Measurements from ENCODE around the gene NFATC2IP.
"Not testable (repeated sequence)": the region's sequence is repeated elsewhere in the genome, so short reads cannot be mapped to it uniquely, and the experiment has no call there.

The NFATC2IP gene

DNA sequence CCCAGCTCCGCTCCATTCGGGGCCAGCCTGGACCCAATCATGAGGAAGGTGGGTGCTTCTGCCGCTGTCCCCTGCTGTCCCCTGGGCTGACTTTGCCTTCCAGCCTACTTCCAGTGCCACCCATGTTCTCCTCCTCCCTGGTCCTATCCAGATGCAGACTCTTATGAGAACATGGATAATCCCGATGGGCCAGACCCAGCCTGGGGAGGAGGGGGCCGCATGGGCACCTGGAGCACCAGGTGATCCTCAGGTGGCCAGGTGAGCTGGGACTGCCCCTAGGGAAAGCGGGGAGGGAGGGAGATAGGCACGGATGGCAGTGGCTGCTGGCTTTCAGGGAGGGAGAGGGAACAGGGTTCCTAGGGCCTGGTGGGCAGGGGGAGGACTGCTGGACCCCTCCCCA, 12.0 kb upstream of the NFATC2IP start:
- TF ChIP-seq CTCF (IDR thresholded peaks at IDR 0.05; ENCODE audit: low read depth, low read length) = no peak
- no peak overlapping the region for H3K4me3 ChIP-seq (ENCODE audit: low read depth, low read length)
- in situ Hi-C loops (cut with HindIII; ENCODE audit: low sequenced_read_pairs) = no loop called here

DNA sequence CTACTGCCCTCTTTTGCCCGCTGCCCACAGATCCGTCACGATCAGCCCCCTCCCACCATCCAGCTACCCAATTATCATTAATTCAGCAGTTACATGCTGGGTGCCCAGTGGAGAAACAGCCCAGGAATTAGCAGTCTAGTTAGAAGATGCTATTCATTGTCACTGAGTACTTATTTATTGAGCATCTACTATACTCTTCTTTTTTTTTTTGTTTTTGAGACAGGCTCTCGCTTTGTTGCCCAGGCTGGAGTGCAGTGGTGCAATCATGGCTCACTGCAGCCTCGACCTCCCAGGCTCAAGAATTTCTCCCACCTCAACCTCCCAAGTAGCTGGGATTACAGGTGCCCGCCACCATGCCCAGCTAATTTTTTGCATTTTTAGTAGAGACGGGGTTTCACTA, 10.9 kb upstream of the NFATC2IP start:
- DNase-seq (ENCODE audit: low read depth, low spot score); H3K4me3 ChIP-seq (ENCODE audit: low read depth, low read length); in situ Hi-C loops (cut with HindIII; ENCODE audit: low sequenced_read_pairs): not testable (repeated sequence)

More for the DNA sequence above, 12.0 kb upstream of the NFATC2IP start:
- DNase-seq (ENCODE audit: low read depth, low spot score) = no peak

DNA sequence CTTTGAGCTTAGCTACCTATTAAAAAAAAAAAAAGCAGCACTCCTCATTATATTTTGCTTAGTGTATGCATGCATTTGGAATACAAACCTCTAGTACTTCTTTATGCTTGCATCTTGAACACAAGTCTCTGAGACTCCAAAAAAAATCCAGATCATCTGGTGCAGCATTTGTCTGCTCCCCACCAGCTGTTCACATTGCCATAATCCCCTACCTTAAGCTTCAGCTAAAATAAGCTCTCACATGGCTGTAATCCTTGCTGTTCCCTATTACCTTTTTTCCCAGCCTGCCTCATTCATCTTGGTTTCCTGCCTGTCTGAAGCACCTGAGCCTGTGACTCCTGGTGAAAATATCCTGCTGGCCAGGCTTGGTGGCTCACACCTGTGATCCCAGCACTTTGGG, 7.5 kb upstream of the NFATC2IP start:
- TF ChIP-seq CTCF (IDR thresholded peaks at IDR 0.05; ENCODE audit: low read depth, low read length) = no peak
- DNase-seq (ENCODE audit: low read depth, low spot score) = no peak
- in situ Hi-C loops (cut with HindIII; ENCODE audit: low sequenced_read_pairs) = no loop called here
- no peak overlapping the region for H3K4me3 ChIP-seq (ENCODE audit: low read depth, low read length)

GRCh38 chr16:28946681-28947080, 4.1 kb upstream of the NFATC2IP start:
- in situ Hi-C loops (cut with HindIII; ENCODE audit: low sequenced_read_pairs) = no loop called here
- no peak for TF ChIP-seq CTCF (IDR thresholded peaks at IDR 0.05; ENCODE audit: low read depth, low read length)

GRCh38 chr16:28951410-28951943, 740 bp downstream of the NFATC2IP start:
- in situ Hi-C loops (cut with HindIII; ENCODE audit: low sequenced_read_pairs) = no loop called here
- DNase-seq (ENCODE audit: low read depth, low spot score) = no peak
- H3K4me3 ChIP-seq (ENCODE audit: low read depth, low read length) = peak overlapping the region; percentile 74
- no peak for TF ChIP-seq CTCF (IDR thresholded peaks at IDR 0.05; ENCODE audit: low read depth, low read length)

More at GRCh38 chr16:28946681-28947080, 4.1 kb upstream of the NFATC2IP start:
- no peak for DNase-seq (ENCODE audit: low read depth, low spot score)
- no peak overlapping the region for H3K4me3 ChIP-seq (ENCODE audit: low read depth, low read length)

GRCh38 chr16:28958216-28958615, 7.5 kb downstream of the NFATC2IP start:
- TF ChIP-seq CTCF (IDR thresholded peaks at IDR 0.05; ENCODE audit: low read depth, low read length) = no peak
- DNase-seq (ENCODE audit: low read depth, low spot score) = no peak
- in situ Hi-C loops (cut with HindIII; ENCODE audit: low sequenced_read_pairs) = no loop called here
- H3K4me3 ChIP-seq (ENCODE audit: low read depth, low read length) = no peak overlapping the region

- DNase-seq (ENCODE audit: low read depth, low spot score) = no peak
- no peak for TF ChIP-seq CTCF (IDR thresholded peaks at IDR 0.05; ENCODE audit: low read depth, low read length)
- H3K4me3 ChIP-seq (ENCODE audit: low read depth, low read length) = no peak overlapping the region
- in situ Hi-C loops (cut with HindIII; ENCODE audit: low sequenced_read_pairs) = no loop called here
Observed at GRCh38 chr16:28958836-28959235, 8.1 kb downstream of the NFATC2IP start.
